ENCODE data around the gene PRICKLE2.
"Not testable (repeated sequence)": the region's sequence is repeated elsewhere in the genome, so short reads cannot be mapped to it uniquely, and the experiment has no call there.

The PRICKLE2 gene

GRCh38 chr3:64097920-64098319 is 127.3 kb downstream of the PRICKLE2 start:
- TF ChIP-seq, protein P1, sequence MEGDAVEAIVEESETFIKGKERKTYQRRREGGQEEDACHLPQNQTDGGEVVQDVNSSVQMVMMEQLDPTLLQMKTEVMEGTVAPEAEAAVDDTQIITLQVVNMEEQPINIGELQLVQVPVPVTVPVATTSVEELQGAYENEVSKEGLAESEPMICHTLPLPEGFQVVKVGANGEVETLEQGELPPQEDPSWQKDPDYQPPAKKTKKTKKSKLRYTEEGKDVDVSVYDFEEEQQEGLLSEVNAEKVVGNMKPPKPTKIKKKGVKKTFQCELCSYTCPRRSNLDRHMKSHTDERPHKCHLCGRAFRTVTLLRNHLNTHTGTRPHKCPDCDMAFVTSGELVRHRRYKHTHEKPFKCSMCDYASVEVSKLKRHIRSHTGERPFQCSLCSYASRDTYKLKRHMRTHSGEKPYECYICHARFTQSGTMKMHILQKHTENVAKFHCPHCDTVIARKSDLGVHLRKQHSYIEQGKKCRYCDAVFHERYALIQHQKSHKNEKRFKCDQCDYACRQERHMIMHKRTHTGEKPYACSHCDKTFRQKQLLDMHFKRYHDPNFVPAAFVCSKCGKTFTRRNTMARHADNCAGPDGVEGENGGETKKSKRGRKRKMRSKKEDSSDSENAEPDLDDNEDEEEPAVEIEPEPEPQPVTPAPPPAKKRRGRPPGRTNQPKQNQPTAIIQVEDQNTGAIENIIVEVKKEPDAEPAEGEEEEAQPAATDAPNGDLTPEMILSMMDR (conservative IDR thresholded peaks at IDR 0.05; ENCODE audit: low read depth, low read length): no peak
- no peak overlapping the region for H3K4me3 ChIP-seq (ENCODE audit: low read length)
- no peak for DNase-seq (ENCODE audit: low read depth)

GRCh38 chr3:64095802-64096201 is 129.5 kb downstream of the PRICKLE2 start:
- H3K4me3 ChIP-seq (ENCODE audit: low read length): no peak overlapping the region
- TF ChIP-seq, protein P1 (conservative IDR thresholded peaks at IDR 0.05; ENCODE audit: low read depth, low read length): no peak
- no peak for DNase-seq (ENCODE audit: low read depth)

DNA sequence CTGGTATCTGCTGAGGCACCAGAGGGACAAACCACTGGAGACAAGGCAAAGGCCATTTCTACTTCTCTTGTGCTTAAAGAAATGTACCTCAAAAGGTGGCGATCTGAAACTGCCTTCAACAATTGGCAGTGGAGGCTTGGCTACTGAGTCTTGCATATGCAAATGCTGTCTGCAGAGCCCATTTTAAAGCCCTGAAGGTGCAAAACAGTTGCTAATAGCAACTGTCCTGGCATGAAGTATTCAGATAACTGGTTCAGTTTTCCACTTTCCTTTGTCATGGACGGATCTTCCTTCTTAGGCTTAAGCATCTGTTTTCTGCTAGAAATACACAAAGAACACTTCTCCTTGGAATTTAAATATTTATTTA is 130.6 kb downstream of the PRICKLE2 start:
- TF ChIP-seq, protein P1 (conservative IDR thresholded peaks at IDR 0.05; ENCODE audit: low read depth, low read length): no peak
- H3K4me3 ChIP-seq (ENCODE audit: low read length): no peak overlapping the region
- DNase-seq (ENCODE audit: low read depth): no peak

DNA sequence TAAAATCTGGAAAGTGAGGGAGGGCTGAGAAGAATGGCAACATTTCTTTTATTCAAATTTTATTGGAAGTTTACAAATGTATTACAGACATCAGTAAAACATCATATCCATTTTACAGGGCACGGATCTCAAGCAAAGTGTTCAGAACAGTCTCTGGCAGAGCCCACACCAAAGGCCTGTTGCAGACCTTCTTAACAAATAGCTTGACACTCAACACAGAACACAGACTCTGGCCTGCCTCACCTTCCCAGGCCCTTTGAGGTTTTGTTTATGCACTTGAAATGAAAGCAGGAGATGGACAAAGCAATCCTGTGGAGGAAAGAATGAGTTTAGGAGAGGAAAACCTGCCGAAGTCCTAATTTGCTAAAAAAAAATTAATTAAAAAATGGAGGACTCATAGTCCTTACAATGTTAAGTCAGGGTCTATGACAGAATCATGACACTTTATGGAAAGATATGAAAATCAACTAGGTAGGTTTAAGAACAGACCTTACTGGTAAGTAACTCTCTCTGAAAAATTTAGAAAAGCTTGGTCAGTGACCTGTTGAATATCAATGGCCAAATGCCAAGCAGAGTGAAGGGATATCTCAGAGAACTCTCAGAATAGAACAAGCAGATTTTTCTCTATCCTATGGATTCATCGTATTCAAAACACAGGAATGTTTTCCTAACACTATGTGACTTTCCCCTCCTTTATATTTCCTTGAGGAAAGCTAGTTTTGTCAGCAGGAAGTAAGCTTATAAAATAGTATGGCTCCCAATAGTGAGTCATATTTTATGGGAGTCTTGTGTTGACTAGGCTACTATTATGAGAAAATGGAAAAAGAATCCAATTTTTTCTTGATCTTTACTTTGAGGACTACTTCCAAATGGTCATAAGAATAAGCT is 131.2 kb downstream of the PRICKLE2 start:
- H3K4me3 ChIP-seq (ENCODE audit: low read length): no peak overlapping the region
- TF ChIP-seq, protein P1 (conservative IDR thresholded peaks at IDR 0.05; ENCODE audit: low read depth, low read length): no peak
- DNase-seq (ENCODE audit: low read depth): no peak

DNA sequence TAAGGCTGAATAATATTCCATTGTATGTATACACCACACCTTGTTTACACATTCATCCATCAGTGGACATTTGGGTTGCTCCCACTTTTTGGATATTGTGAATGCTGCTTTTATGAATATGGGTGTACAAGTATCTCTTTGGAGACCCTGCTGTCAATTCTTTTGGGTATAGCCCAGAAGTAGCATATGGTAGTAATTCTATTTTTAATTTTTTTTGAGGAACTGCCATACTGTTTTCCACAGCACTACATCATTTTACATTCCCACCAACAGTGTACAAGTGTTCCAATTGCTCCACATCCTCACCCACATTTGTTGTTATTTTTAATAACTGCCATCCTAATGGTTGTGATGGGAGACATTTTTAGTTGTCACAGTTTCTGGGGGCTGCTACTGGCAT is 132.1 kb downstream of the PRICKLE2 start:
- TF ChIP-seq, protein P1 (conservative IDR thresholded peaks at IDR 0.05; ENCODE audit: low read depth, low read length): no peak
- DNase-seq (ENCODE audit: low read depth): no peak
- H3K4me3 ChIP-seq (ENCODE audit: low read length): no peak overlapping the region

DNA sequence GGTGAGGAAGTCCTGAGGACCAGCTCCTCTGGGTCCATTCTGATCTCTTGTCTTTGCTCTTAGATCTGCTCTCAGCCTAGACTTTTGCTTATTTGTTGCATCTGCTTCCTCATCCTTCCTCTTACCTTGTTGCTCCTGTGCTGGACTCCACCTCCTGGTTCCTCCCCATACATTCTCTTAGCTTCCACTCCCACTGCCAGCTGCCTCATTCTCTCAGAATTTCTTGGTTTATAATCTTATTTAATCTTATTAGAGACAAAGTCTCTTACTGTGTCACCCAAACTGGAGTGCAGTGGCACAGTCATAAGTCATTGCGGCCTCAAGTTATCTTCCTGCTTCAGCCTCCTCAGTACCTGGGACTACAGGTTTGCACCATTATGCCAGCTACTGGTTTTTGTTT is 133.8 kb downstream of the PRICKLE2 start:
- TF ChIP-seq, protein P1 (conservative IDR thresholded peaks at IDR 0.05; ENCODE audit: low read depth, low read length): no peak

GRCh38 chr3:64089386-64089785 is 135.9 kb downstream of the PRICKLE2 start:
- not testable (repeated sequence) for H3K4me3 ChIP-seq (ENCODE audit: low read length); DNase-seq (ENCODE audit: low read depth)

More for the DNA sequence above, 133.8 kb downstream of the PRICKLE2 start:
- DNase-seq (ENCODE audit: low read depth): no peak
- H3K4me3 ChIP-seq (ENCODE audit: low read length): no peak overlapping the region
